Neural crest cell (in vitro differentiated cells): ENCODE measurements around the gene SLC39A5. TPM values are rescaled to one million over a fixed set of nuclear protein-coding genes. Genes with fewer than 3 reads are reported as not detected.

Source experiments
- DNase-seq: peaks from one replicate; pipeline ENCODE4 v3.0.0; 2021; ENCODE audit warnings: low read depth, mixed read lengths, low spot score
- H3K27ac Mint-ChIP-seq: one replicate; pipeline ENCODE4 v1.8.0; 2021; ENCODE audit warnings: mild to moderate bottlenecking, mixed read lengths; ENCODE audit not compliant: unreplicated experiment
- H3K27me3 Mint-ChIP-seq: 2 replicates; pipeline ENCODE4 v1.8.0; 2021; ENCODE audit warnings: low read depth, mild to moderate bottlenecking, mixed read lengths
- H3K36me3 Mint-ChIP-seq: 2 replicates; pipeline ENCODE4 v1.8.0; 2021; ENCODE audit warnings: low read depth, mild to moderate bottlenecking, mixed read lengths
- H3K4me1 Mint-ChIP-seq: 2 replicates; pipeline ENCODE4 v1.8.0; 2021; ENCODE audit warnings: mixed read lengths
- H3K4me3 Mint-ChIP-seq: one replicate; pipeline ENCODE4 v1.8.0; 2021; ENCODE audit warnings: mild to moderate bottlenecking, mixed read lengths
- H3K9me3 Mint-ChIP-seq: 2 replicates; pipeline ENCODE4 v1.8.0; 2021; ENCODE audit warnings: mixed read lengths
- CTCF ChIP-seq: fragments of 200-600 bp; sonication (generic); conservative IDR thresholded peaks from 2 replicates; pipeline ENCODE4 v1.5.0; 2021; ENCODE audit warnings: antibody characterized with exemption, mild to moderate bottlenecking
- total RNA-seq: library from RNA; stranded (reverse); gene quantifications from 2 replicates; pipeline ENCODE4 v1.2.1, GENCODE V29; 2021

Gene SLC39A5
- total RNA-seq, 1 donor from 2014 or later: 0.65 TPM

- peak overlapping the region; percentile 31 for H3K4me3 Mint-ChIP-seq
- H3K4me1 Mint-ChIP-seq: peaks cover under 1% of the 10 kb centered on the region
- no peaks in the 10 kb centered on the region for H3K9me3 Mint-ChIP-seq
- TF ChIP-seq CTCF: no peak
- H3K27ac Mint-ChIP-seq: peak overlapping the region; percentile 45
- H3K27me3 Mint-ChIP-seq: no peaks in the 10 kb centered on the region
- DNase-seq: no peak
- H3K36me3 Mint-ChIP-seq: no peaks in the 10 kb centered on the region
Observed at GRCh38 chr12:56230432-56231183, 757 bp downstream of the SLC39A5 start.

DNA sequence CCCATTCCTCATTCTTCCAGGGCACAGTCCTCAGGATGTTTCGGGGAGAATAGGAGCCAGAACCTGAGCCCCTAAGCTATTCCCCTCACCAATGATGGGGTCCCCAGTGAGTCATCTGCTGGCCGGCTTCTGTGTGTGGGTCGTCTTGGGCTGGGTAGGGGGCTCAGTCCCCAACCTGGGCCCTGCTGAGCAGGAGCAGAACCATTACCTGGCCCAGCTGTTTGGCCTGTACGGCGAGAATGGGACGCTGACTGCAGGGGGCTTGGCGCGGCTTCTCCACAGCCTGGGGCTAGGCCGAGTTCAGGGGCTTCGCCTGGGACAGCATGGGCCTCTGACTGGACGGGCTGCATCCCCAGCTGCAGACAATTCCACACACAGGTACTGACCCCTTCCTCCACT, 1.3 kb downstream of the SLC39A5 start:
- no peak overlapping the region for H3K27ac Mint-ChIP-seq
- TF ChIP-seq CTCF: no peak

DNA sequence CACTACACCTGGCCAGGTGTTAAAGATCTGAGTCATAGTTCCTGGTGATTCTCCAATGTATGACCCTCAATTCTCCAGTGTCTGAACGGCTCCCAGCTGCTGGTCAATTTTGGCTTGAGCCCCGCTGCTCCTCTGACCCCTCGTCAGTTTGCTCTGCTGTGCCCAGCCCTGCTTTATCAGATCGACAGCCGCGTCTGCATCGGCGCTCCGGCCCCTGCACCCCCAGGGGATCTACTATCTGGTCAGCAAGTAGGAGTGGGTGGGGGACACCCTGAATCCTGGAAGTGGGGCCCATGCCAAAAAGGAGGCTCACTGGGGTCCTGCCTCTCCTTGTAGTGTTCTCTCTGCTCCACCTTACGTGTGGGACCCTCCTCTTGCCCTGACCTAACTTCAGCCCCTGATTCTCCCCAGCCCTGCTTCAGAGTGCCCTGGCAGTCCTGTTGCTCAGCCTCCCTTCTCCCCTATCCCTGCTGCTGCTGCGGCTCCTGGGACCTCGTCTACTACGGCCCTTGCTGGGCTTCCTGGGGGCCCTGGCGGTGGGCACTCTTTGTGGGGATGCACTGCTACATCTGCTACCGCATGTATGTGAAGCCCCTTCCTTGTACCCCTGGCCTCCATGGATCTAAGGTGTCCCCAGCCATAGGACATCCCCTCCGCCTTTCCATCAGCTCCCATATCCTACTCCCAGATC, 5.0 kb downstream of the SLC39A5 start:
- no peaks in the 10 kb centered on the region for H3K4me1 Mint-ChIP-seq
- H3K27me3 Mint-ChIP-seq: no peaks in the 10 kb centered on the region
- H3K36me3 Mint-ChIP-seq: no peaks in the 10 kb centered on the region
- TF ChIP-seq CTCF: no peak
- no peak for DNase-seq
- peak overlapping the region; percentile 32 for H3K4me3 Mint-ChIP-seq
- H3K27ac Mint-ChIP-seq: peak overlapping the region; percentile 65
- no peaks in the 10 kb centered on the region for H3K9me3 Mint-ChIP-seq

More for the DNA sequence above, 1.3 kb downstream of the SLC39A5 start:
- H3K27me3 Mint-ChIP-seq: no peaks in the 10 kb centered on the region
- no peak for DNase-seq
- H3K4me1 Mint-ChIP-seq: no peaks in the 10 kb centered on the region
- no peaks in the 10 kb centered on the region for H3K36me3 Mint-ChIP-seq
- no peaks in the 10 kb centered on the region for H3K9me3 Mint-ChIP-seq
- H3K4me3 Mint-ChIP-seq: no peak overlapping the region

DNA sequence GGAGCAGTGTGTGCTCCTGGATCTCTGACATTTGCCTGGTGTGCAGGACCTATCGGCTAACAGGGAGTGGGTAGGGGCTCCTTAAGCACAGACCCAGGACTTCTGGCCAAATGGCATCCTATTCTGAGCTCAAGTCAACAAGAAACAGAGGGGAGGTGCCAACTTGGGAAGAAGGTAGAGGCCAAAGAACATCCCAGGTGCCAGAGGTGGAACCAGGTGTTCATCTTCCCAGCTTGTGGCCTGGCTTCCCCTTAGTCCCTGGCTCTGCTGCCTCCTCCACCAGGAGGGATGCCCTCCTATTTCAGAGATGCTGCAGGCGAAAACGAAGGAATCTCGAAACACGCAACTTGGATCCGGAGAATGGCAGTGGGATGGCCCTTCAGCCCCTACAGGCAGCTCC, 6.2 kb downstream of the SLC39A5 start:
- H3K36me3 Mint-ChIP-seq: peaks cover 2% of the 10 kb centered on the region
- H3K4me3 Mint-ChIP-seq: no peak overlapping the region
- no peak overlapping the region for H3K27ac Mint-ChIP-seq
- no peaks in the 10 kb centered on the region for H3K27me3 Mint-ChIP-seq
- peaks cover 4% of the 10 kb centered on the region for H3K4me1 Mint-ChIP-seq
- no peak for DNase-seq
- no peak for TF ChIP-seq CTCF
- H3K9me3 Mint-ChIP-seq: no peaks in the 10 kb centered on the region

DNA sequence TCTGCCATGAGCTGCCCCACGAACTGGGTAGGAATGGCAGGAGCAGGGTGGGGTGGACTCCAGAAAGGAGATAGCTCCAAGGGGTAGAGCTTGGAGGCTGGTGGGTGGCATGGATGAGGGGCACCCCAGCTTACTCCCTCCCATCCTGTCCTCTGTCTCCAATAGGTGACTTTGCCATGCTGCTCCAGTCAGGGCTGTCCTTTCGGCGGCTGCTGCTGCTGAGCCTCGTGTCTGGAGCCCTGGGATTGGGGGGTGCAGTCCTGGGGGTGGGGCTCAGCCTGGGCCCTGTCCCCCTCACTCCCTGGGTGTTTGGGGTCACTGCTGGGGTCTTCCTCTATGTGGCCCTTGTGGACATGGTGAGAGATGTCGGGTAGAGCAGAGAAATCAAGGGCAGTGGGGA, 7.1 kb downstream of the SLC39A5 start:
- TF ChIP-seq CTCF: no peak

More for the DNA sequence above, 7.1 kb downstream of the SLC39A5 start:
- Mint-ChIP-seq H3K27me3 (no peaks in the 10 kb centered on the region), H3K36me3 (peaks cover 10% of the 10 kb centered on the region), H3K4me3 (no peak overlapping the region), H3K27ac (no peak overlapping the region), H3K9me3 (no peaks in the 10 kb centered on the region), H3K4me1 (peaks cover 12% of the 10 kb centered on the region)
- DNase-seq: no peak
